K562 (cell line): ENCODE data around the gene WIPF2. TPM values are rescaled to one million over a fixed set of nuclear protein-coding genes. Genes with fewer than 3 reads are reported as not detected.

ENCODE experiments used
- CTBP1 ChIP-seq: fragments of 450-650 bp; IDR thresholded peaks from 2 replicates; pipeline ENCODE4 v1.6.1; 2016; ENCODE audit warnings: borderline replicate concordance
- E2F3 ChIP-seq: fragments of 250-450 bp; sonication (Bioruptor Pico); IDR thresholded peaks from 2 replicates; pipeline ENCODE4 v1.4.0; 2020; ENCODE audit warnings: mild to moderate bottlenecking
- EP300 ChIP-seq: IDR thresholded peaks from 2 replicates; pipeline ENCODE4 v1.6.1; 2012; ENCODE audit warnings: low read length, improper control_type of control experiment
- ETV1 ChIP-seq: fragments of 450-650 bp; conservative IDR thresholded peaks from 2 replicates; pipeline ENCODE4 v1.6.1; 2016; ENCODE audit warnings: missing genetic modification characterization, control low read depth, low read depth, missing compliant biosample characterization
- GABPB1 ChIP-seq: sonication (generic); formaldehyde crosslinking; IDR thresholded peaks from 2 replicates; pipeline ENCODE4 v1.8.0; 2022; ENCODE audit warnings: mild to moderate bottlenecking, missing genetic modification reagents
- HMGXB4 ChIP-seq: sonication (generic); formaldehyde crosslinking; IDR thresholded peaks from 2 replicates; pipeline ENCODE4 v1.8.1; 2023; ENCODE audit warnings: mild to moderate bottlenecking, missing genetic modification reagents
- HNRNPH1 ChIP-seq: fragments of 200-400 bp; formaldehyde crosslinking; optimal IDR thresholded peaks from 2 replicates; pipeline ENCODE3; 2017; ENCODE audit warnings: low read depth, mild to moderate bottlenecking, low read length, moderate library complexity
- HNRNPK ChIP-seq: fragments of 200-400 bp; formaldehyde crosslinking; IDR thresholded peaks from one replicate; pipeline ENCODE4 v1.6.1; 2018; ENCODE audit warnings: mild to moderate bottlenecking, low read depth, low read length; ENCODE audit not compliant: poor library complexity, severe bottlenecking
- HNRNPLL ChIP-seq: fragments of 200-400 bp; formaldehyde crosslinking; IDR thresholded peaks from 2 replicates; pipeline ENCODE4 v1.6.1; 2017; ENCODE audit warnings: low read length, low read depth, mild to moderate bottlenecking; ENCODE audit not compliant: poor library complexity, severe bottlenecking
- KAT8 ChIP-seq: fragments of 450-650 bp; IDR thresholded peaks from 2 replicates; pipeline ENCODE4 v1.6.1; 2016; ENCODE audit warnings: low read depth, mild to moderate bottlenecking
- MBD2 ChIP-seq: sonication (generic); IDR thresholded peaks from 2 replicates; pipeline ENCODE4 v1.6.1; 2016; ENCODE audit warnings: low read depth, borderline replicate concordance
- NRF1 ChIP-seq, 2 experiments: fragments of 450-650 bp; IDR thresholded peaks in 1 of 2; conservative IDR thresholded peaks in 1 of 2; 2 replicates each; pipeline ENCODE4 v1.6.1; 2014; ENCODE audit warnings: mild to moderate bottlenecking in 2 of 2
- PHB ChIP-seq: fragments of 250-450 bp; sonication (Bioruptor Pico); IDR thresholded peaks from 2 replicates; pipeline ENCODE4 v1.5.0; 2021
- RBBP5 ChIP-seq: fragments of 200-600 bp; sonication (generic); IDR thresholded peaks from 2 replicates; pipeline ENCODE4 v1.6.1; 2012; ENCODE audit warnings: borderline replicate concordance, mild to moderate bottlenecking, low read length, control low read depth, inconsistent platforms; ENCODE audit not compliant: insufficient read depth, poor library complexity, severe bottlenecking
- RNF2 ChIP-seq: sonication (generic); IDR thresholded peaks from 2 replicates; pipeline ENCODE4 v1.6.1; 2016
- SMAD3 ChIP-seq: fragments of 450-650 bp; formaldehyde crosslinking; conservative IDR thresholded peaks from 2 replicates; pipeline ENCODE4 v1.4.0; 2020; ENCODE audit warnings: mild to moderate bottlenecking
- SOX6 ChIP-seq: fragments of 450-650 bp; IDR thresholded peaks from 2 replicates; pipeline ENCODE4 v1.6.1; 2014; ENCODE audit warnings: mild to moderate bottlenecking
- SRF ChIP-seq, 2 experiments: fragments of 250-450, 450-650 bp in 1 of 2; sonication (Bioruptor Pico) in 1 of 2; sonication (generic) in 1 of 2; formaldehyde crosslinking; IDR thresholded peaks; 2 replicates each; pipeline versions ENCODE4 v1.5.0 to v1.5.1; 2020 to 2022; ENCODE audit warnings: mild to moderate bottlenecking in 1 of 2, missing genetic modification reagents in 1 of 2
- SUPT5H ChIP-seq: fragments of 450-650 bp; IDR thresholded peaks from 2 replicates; pipeline ENCODE4 v1.6.1; 2016
- TEAD4 ChIP-seq, 2 experiments: sonication (generic) in 1 of 2; formaldehyde crosslinking in 1 of 2; IDR thresholded peaks; 2 replicates each; pipeline versions ENCODE4 v1.6.1 to v1.8.0; 2012 to 2022; ENCODE audit warnings: borderline replicate concordance in 1 of 2, inconsistent platforms in 1 of 2, low read length in 1 of 2, mild to moderate bottlenecking in 1 of 2, missing genetic modification reagents in 1 of 2
- ZBED1 ChIP-seq: IDR thresholded peaks from 2 replicates; pipeline ENCODE4 v1.6.1; 2014
- ZC3H8 ChIP-seq: fragments of 450-650 bp; IDR thresholded peaks from 2 replicates; pipeline ENCODE4 v1.6.1; 2017
- ZFX ChIP-seq: sonication (generic); formaldehyde crosslinking; IDR thresholded peaks from 2 replicates; pipeline ENCODE4 v1.8.0; 2022; ENCODE audit warnings: mild to moderate bottlenecking, missing genetic modification reagents, moderate library complexity
- ZKSCAN3 ChIP-seq: fragments of 250-450 bp; sonication (Bioruptor Pico); IDR thresholded peaks from 2 replicates; pipeline ENCODE4 v1.4.0; 2020
- ZNF740 ChIP-seq, 3 experiments: fragments of 200-800 bp in 1 of 3; sonication (Bioruptor generic) in 1 of 3; sonication (generic) in 1 of 3; formaldehyde crosslinking in 1 of 3; IDR thresholded peaks; 2 replicates each; pipeline versions ENCODE4 v1.6.1 to v1.8.0; 2016 to 2022; ENCODE audit warnings: mild to moderate bottlenecking in 2 of 3, missing compliant biosample characterization in 2 of 3, missing genetic modification characterization in 2 of 3, missing genetic modification reagents in 1 of 3
- ZNF766 ChIP-seq: fragments of 200-800 bp; sonication (Bioruptor generic); conservative IDR thresholded peaks from 2 replicates; pipeline ENCODE4 v1.6.1; 2016; ENCODE audit warnings: missing genetic modification characterization, missing compliant biosample characterization
- polyA plus RNA-seq, 8 experiments: library from polyadenylated mRNA; depleted of rRNA in 4 of 8; stranded (reverse) in 5 of 8; unstranded in 3 of 8; fragments of >200 nt; fragmentation: Nextera tagmentation in 2 of 8; fragmentation: Illumina TruSeq in 1 of 8; extraction: Ambion mirVana in 2 of 8; extraction: Trizol in 1 of 8; gene quantifications; 2 replicates each; pipeline versions ENCODE4 v1.2.1 to v1.2.3, GENCODE V29; 2011 to 2014; ENCODE audit warnings: inconsistent platforms in 1 of 8, missing spikeins in 1 of 8
- total RNA-seq, 7 experiments: library from RNA; depleted of rRNA in 6 of 7; stranded (reverse); fragments of >200 nt in 6 of 7; fragmentation: Illumina TruSeq in 2 of 7; extraction: Trizol in 2 of 7; gene quantifications; 2 replicates each; pipeline versions ENCODE4 v1.2.1 to v1.2.3, GENCODE V29; 2011 to 2021; ENCODE audit warnings: low replicate concordance in 1 of 7

WIPF2 gene
- total and polyA plus RNA-seq, 9 of the 15 experiments (the other 6 are each of a cell fraction or from before 2014, with no cell fraction given): 3.6 to 15.0 (median 5.3) TPM

- peak; percentile 80; the same call in 1 of the 2 replicates for TF ChIP-seq HMGXB4 (CRISPR knock-in tag)
- peak; percentile 54 for TF ChIP-seq HNRNPLL
- TF ChIP-seq NRF1 (conservative IDR thresholded peaks at IDR 0.05 in 1 of 2, IDR thresholded peaks at IDR 0.05 in 1 of 2): peak; percentile 92 to 94
- 0 out of 2 replicates have a peak, but pooled peaks have one; percentile 18 for TF ChIP-seq TEAD4 (IDR thresholded peaks at IDR 0.05; ENCODE audit: low read length)
- no peak for TF ChIP-seq TEAD4 (CRISPR knock-in tag; IDR thresholded peaks at IDR 0.05; ENCODE audit: borderline replicate concordance)
- no peak for TF ChIP-seq ZNF766 (CRISPR knock-in tag)
- no peak for TF ChIP-seq RNF2
- TF ChIP-seq ETV1 (tag): 0 out of 2 replicates have a peak, but pooled peaks have one; percentile 49
- peak; percentile 95 for TF ChIP-seq E2F3 (CRISPR knock-in tag)
- TF ChIP-seq SOX6: peak; percentile 45; the same call in 1 of the 2 replicates
- TF ChIP-seq ZFX (CRISPR knock-in tag): peak; percentile 2; the same call in 1 of the 2 replicates
- TF ChIP-seq HNRNPK: no peak
- TF ChIP-seq MBD2: peak; percentile 87
- TF ChIP-seq ZKSCAN3: no peak
- no peak for TF ChIP-seq ZNF740 (CRISPR knock-in tag; IDR thresholded peaks at IDR 0.05)
- TF ChIP-seq ZNF740 (tag; IDR thresholded peaks at IDR 0.05): no peak
- TF ChIP-seq KAT8: no peak
- peak; percentile 77; the same call in 1 of the 2 replicates for TF ChIP-seq PHB (CRISPR knock-in tag)
- peak; percentile 99 for TF ChIP-seq SUPT5H
- peak; percentile 32; the same call in 1 of the 2 replicates for TF ChIP-seq CTBP1
- TF ChIP-seq EP300: peak; percentile 31; the same call in 1 of the 2 replicates
- TF ChIP-seq SRF (CRISPR knock-in tag; IDR thresholded peaks at IDR 0.05): peak in 1 of 2 experiments; percentile 53; a peak in 1 of 4 replicates
- TF ChIP-seq SMAD3: no peak
- TF ChIP-seq ZC3H8: 0 out of 2 replicates have a peak, but pooled peaks have one; percentile 64
- peak; percentile 48; the same call in 1 of the 2 replicates for TF ChIP-seq GABPB1 (CRISPR knock-in tag)
- TF ChIP-seq ZBED1: peak; percentile 18; the same call in 1 of the 2 replicates
- TF ChIP-seq HNRNPH1: no peak
- peak; percentile 66 for TF ChIP-seq RBBP5
These were observed 68.6 kb downstream of the WIPF2 start, which contains the start of gene CDC6 (continued) for GRCh38 chr17:40287494-40288369.
